ENCODE measurements around the gene LPP.
"Not testable (repeated sequence)": the region's sequence is repeated elsewhere in the genome, so short reads cannot be mapped to it uniquely, and the experiment has no call there.

Gene LPP

DNA sequence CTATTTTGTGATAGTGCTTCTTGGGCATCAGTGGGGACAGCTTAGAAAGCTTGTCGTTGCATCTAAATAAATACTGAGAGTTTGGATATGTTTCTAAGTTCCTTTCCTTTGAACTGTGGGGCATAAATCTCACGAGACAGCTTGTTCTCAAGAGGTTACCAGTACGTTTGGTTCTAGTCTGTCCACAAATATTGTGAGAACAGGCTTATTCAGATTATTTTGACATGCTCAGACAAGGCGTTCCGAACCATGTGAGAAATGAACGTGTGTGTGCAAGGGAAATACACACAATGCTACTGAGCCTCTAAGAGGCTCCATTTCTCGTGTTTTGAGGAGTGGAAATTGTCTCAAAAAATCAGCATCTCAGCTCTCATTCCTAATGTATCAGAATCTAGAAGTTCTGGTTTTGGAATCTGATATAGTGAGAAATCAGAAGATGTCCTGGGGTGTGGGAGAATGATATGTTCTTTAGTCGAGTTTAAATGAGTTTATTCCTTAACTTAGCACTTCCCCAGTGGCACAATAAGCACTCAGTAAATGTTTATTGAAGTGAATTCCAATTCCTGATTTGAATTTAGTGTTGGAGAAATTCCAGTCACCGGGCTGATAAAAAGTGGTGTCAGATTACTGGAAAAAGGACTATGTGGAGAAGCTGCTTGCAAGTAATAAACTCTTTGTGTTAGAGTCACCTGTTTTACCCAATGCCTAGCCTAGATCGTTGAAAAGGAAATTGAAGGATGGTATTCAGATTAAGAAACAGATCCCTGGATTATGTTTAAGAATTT, 481.5 kb downstream of the LPP start:
- no peak overlapping the region for H3K27ac ChIP-seq
- H3K4me3 ChIP-seq (ENCODE audit: low read depth, low read length), result no peak overlapping the region
- no peaks in the 10 kb centered on the region for H3K27me3 ChIP-seq (replicated peaks)
- in situ Hi-C loops (cut with HindIII; ENCODE audit: low pct_ligation_motif_present, low sequenced_read_pairs), result no loop called here
- TF ChIP-seq, protein P1, sequence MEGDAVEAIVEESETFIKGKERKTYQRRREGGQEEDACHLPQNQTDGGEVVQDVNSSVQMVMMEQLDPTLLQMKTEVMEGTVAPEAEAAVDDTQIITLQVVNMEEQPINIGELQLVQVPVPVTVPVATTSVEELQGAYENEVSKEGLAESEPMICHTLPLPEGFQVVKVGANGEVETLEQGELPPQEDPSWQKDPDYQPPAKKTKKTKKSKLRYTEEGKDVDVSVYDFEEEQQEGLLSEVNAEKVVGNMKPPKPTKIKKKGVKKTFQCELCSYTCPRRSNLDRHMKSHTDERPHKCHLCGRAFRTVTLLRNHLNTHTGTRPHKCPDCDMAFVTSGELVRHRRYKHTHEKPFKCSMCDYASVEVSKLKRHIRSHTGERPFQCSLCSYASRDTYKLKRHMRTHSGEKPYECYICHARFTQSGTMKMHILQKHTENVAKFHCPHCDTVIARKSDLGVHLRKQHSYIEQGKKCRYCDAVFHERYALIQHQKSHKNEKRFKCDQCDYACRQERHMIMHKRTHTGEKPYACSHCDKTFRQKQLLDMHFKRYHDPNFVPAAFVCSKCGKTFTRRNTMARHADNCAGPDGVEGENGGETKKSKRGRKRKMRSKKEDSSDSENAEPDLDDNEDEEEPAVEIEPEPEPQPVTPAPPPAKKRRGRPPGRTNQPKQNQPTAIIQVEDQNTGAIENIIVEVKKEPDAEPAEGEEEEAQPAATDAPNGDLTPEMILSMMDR (IDR thresholded peaks at IDR 0.05; ENCODE audit: low read depth, low read length, missing control alignments), result no peak
- H3K36me3 ChIP-seq (replicated peaks), result no peaks in the 10 kb centered on the region
- peak; percentile 24 for DNase-seq

DNA sequence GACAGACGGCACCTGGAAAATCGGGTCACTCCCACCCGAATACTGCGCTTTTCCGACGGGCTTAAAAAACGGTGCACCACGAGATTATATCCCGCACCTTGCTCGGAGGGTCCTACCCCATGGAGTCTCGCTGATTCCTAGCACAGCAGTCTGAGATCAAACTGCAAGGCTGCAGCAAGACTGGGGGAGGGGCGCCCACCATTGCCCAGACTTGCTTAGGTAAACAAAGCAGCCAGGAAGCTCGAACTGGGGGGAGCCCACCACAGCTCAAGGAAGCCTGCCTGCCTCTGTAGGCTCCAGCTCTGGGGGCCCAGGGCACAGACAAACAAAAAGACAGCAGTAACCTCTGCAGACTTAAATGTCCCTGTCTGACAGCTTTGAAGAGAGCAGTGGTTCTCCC, 482.3 kb downstream of the LPP start:
- in situ Hi-C loops (cut with HindIII; ENCODE audit: low pct_ligation_motif_present, low sequenced_read_pairs), result not testable (repeated sequence)

DNA sequence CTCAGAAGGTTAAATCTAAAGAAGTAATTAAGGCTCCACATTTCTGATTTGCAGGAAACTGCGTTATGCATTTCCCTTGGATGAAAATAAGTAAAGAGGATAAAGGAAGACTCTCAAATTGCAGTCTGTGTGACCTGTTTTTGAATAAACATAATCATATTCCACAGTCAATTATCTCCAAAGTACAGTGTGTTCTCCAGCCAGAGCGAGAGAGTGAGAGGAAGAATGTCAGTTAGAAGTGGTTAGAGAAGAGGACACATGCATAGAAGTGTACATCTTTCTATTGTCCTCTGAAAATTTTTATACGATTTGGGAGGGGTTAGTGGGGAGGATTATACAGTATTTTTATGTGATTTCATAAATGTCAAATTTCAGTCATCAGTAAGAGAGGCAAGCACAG, 487.1 kb downstream of the LPP start:
- in situ Hi-C loops (cut with HindIII; ENCODE audit: low pct_ligation_motif_present, low sequenced_read_pairs), result no loop called here
- TF ChIP-seq, protein P1 (IDR thresholded peaks at IDR 0.05; ENCODE audit: low read depth, low read length, missing control alignments), result no peak
- H3K36me3 ChIP-seq (replicated peaks), result no peaks in the 10 kb centered on the region
- no peak for DNase-seq
- no peaks in the 10 kb centered on the region for H3K27me3 ChIP-seq (replicated peaks)
- no peak overlapping the region for H3K4me3 ChIP-seq (ENCODE audit: low read depth, low read length)
- H3K27ac ChIP-seq, result no peak overlapping the region

More for the DNA sequence above, 482.3 kb downstream of the LPP start:
- not testable (repeated sequence) for H3K36me3 ChIP-seq (replicated peaks); H3K4me3 ChIP-seq (ENCODE audit: low read depth, low read length); H3K27ac ChIP-seq; DNase-seq; H3K27me3 ChIP-seq (replicated peaks)

DNA sequence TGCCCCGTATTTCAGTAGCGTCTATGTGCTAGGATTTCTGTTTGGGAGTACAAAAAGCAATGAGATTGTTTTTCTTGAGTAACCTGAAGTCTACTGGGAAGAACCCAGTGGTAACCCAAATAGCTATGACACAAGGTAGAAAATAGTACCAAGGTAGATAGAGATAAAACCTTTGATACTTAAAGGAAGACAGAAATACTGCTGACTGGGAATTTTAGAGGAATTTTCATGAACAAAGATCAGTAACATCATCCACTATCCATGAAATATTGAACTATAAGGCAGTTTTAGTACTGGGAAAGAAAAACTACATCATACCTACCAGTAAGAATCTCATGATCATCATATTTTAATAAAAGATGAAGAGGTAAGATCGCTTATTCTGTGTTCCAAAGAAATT, 489.8 kb downstream of the LPP start:
- no peak for DNase-seq
- Histone ChIP-seq H3K4me3 (ENCODE audit: low read depth, low read length) (no peak overlapping the region), H3K27ac (no peak overlapping the region), H3K36me3 (replicated peaks) (no peaks in the 10 kb centered on the region), H3K27me3 (replicated peaks) (no peaks in the 10 kb centered on the region)
- TF ChIP-seq, protein P1 (IDR thresholded peaks at IDR 0.05; ENCODE audit: low read depth, low read length, missing control alignments), result no peak
- in situ Hi-C loops (cut with HindIII; ENCODE audit: low pct_ligation_motif_present, low sequenced_read_pairs), result no loop called here

DNA sequence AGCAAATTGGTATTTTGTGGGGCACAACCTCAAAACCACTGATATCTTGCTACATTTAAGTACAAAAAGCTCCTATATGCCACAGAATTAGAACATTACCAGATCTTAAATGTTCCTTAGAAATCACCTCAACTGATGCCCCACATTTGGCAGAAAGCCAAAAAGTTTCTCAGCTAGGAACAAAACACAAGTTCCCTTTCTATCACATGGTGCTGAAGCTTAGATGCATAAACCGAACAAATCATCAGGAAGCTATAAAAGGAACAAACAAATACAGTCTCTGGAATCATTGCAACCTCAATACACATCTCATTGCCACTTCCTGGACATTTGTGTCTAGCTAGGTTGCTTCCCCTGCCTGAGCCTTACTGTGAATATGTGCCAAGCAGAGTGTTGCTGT, 492.6 kb downstream of the LPP start:
- Histone ChIP-seq H3K27ac (no peak overlapping the region), H3K27me3 (replicated peaks) (no peaks in the 10 kb centered on the region), H3K4me3 (ENCODE audit: low read depth, low read length) (no peak overlapping the region), H3K36me3 (replicated peaks) (no peaks in the 10 kb centered on the region)
- TF ChIP-seq, protein P1 (IDR thresholded peaks at IDR 0.05; ENCODE audit: low read depth, low read length, missing control alignments), result no peak
- in situ Hi-C loops (cut with HindIII; ENCODE audit: low pct_ligation_motif_present, low sequenced_read_pairs), result no loop called here
- DNase-seq, result no peak

DNA sequence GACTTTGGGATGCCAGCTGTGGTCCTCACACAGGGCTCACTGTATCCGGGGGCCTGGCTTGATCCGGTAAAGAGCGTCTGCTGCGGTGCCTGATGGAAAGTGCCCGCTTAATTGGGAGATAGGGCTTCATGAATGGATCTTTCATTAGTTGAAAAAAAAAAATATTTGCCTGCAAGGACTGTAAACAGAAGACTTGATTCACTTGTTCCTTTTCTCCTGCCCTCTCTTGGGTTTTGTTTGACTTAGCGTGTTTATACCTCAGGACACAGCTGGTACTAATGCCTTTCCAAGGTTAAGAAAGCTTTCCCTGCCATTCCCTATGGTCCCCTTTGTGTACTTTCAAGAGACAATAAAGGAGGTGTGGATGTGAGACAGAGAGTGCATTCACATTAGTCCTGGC, 493.3 kb downstream of the LPP start:
- Histone ChIP-seq H3K27ac (no peak overlapping the region), H3K4me3 (ENCODE audit: low read depth, low read length) (no peak overlapping the region), H3K27me3 (replicated peaks) (no peaks in the 10 kb centered on the region), H3K36me3 (replicated peaks) (no peaks in the 10 kb centered on the region)
- TF ChIP-seq, protein P1 (IDR thresholded peaks at IDR 0.05; ENCODE audit: low read depth, low read length, missing control alignments), result no peak
- in situ Hi-C loops (cut with HindIII; ENCODE audit: low pct_ligation_motif_present, low sequenced_read_pairs), result no loop called here
- DNase-seq, result no peak
